Stomach (tissue), 4 donors: ENCODE measurements around the gene MLF1.

Source experiments
- POLR2A ChIP-seq, 4 donors: fragments of 450-650 bp; IDR thresholded peaks; one replicate each; pipeline ENCODE4 v1.6.1; 2016; ENCODE audit warnings: antibody characterized with exemption in 4 of 4, control low read depth in 2 of 4, mild to moderate bottlenecking in 1 of 4, moderate library complexity in 1 of 4
- POLR2AphosphoS5 ChIP-seq, 3 donors: sonication (generic); formaldehyde crosslinking; IDR thresholded peaks; one replicate each; pipeline ENCODE4 v1.6.1; 2016; ENCODE audit warnings: antibody characterized with exemption in 3 of 3
- TF ChIP-seq, protein P1 (sequence below), 7 experiments: fragments of 450-650 bp in 4 of 7; fragments of 200-600 bp in 3 of 7; sonication (generic) in 3 of 7; IDR thresholded peaks; one replicate each; pipeline ENCODE4 v1.5.1; 2016 to 2019; ENCODE audit warnings: antibody characterized with exemption in 7 of 7, control low read depth in 2 of 7, mild to moderate bottlenecking in 1 of 7

DNA sequence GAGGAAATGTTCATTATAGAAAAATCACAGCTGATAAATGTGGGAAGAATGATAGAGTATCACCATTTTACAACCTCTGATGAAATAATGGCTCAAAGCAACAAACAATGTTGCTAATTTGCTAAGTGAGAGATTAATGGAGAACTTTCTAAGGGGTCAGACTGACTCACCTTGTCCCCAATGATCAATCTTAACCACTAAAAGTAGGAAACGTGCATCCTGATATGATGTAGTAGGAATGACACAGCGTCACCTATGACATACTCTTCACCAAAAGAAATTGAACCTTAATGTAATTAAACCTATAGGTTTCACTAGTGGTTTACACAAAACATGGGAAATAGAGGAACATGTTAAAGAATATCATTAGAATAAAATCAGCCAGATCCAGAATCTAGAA is 35.1 kb upstream of the MLF1 start:
- TF ChIP-seq, protein P1, sequence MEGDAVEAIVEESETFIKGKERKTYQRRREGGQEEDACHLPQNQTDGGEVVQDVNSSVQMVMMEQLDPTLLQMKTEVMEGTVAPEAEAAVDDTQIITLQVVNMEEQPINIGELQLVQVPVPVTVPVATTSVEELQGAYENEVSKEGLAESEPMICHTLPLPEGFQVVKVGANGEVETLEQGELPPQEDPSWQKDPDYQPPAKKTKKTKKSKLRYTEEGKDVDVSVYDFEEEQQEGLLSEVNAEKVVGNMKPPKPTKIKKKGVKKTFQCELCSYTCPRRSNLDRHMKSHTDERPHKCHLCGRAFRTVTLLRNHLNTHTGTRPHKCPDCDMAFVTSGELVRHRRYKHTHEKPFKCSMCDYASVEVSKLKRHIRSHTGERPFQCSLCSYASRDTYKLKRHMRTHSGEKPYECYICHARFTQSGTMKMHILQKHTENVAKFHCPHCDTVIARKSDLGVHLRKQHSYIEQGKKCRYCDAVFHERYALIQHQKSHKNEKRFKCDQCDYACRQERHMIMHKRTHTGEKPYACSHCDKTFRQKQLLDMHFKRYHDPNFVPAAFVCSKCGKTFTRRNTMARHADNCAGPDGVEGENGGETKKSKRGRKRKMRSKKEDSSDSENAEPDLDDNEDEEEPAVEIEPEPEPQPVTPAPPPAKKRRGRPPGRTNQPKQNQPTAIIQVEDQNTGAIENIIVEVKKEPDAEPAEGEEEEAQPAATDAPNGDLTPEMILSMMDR (IDR thresholded peaks at IDR 0.05): no peak
- no peak for TF ChIP-seq POLR2A (IDR thresholded peaks at IDR 0.05)
- TF ChIP-seq POLR2AphosphoS5 (IDR thresholded peaks at IDR 0.05): no peak
